Measurements from ENCODE around the gene CRIP2.

CRIP2 gene

GRCh38 chr14:105489542-105490266 is 15.1 kb downstream of the CRIP2 start:
- DNase-seq = peak; percentile 83

GRCh38 chr14:105490267-105490571 is 15.6 kb downstream of the CRIP2 start:
- DNase-seq = no peak

- peak; percentile 98 for DNase-seq
Observed at GRCh38 chr14:105490572-105491365, 16.1 kb downstream of the CRIP2 start, which contains the start of gene TEDC1. TSS of gene TEDC1 (plus strand) at chr14:105491246. CDS start at chr14:105491376, 130 bp downstream.

- peak; percentile 83 for DNase-seq
Observed at GRCh38 chr14:105491366-105491973, 16.8 kb downstream of the CRIP2 start.

GRCh38 chr14:105492031-105492970 is 17.7 kb downstream of the CRIP2 start:
- no peak for DNase-seq

- DNase-seq = no peak
Observed at GRCh38 chr14:105492971-105493871, 18.6 kb downstream of the CRIP2 start.

GRCh38 chr14:105493921-105494605 is 19.4 kb downstream of the CRIP2 start:
- DNase-seq = no peak

GRCh38 chr14:105494606-105494929 is 19.9 kb downstream of the CRIP2 start:
- DNase-seq = no peak

GRCh38 chr14:105495101-105495989 is 20.7 kb downstream of the CRIP2 start:
- no peak for DNase-seq

GRCh38 chr14:105495990-105496830 is 21.6 kb downstream of the CRIP2 start:
- DNase-seq = no peak

GRCh38 chr14:105496831-105497591 is 22.4 kb downstream of the CRIP2 start:
- no peak for DNase-seq

GRCh38 chr14:105497671-105498429 is 23.2 kb downstream of the CRIP2 start:
- DNase-seq = no peak

- no peak for DNase-seq
Observed at GRCh38 chr14:105498430-105499255, 24.0 kb downstream of the CRIP2 start.

- no peak for DNase-seq
Observed at GRCh38 chr14:105499256-105500035, 24.8 kb downstream of the CRIP2 start.

GRCh38 chr14:105500036-105500725 is 25.6 kb downstream of the CRIP2 start:
- DNase-seq = no peak
